ENCODE measurements around the gene C1GALT1C1.
"Not testable (repeated sequence)": the region's sequence is repeated elsewhere in the genome, so short reads cannot be mapped to it uniquely, and the experiment has no call there.

The C1GALT1C1 gene

GRCh38 chrX:120629667-120630537 lies at the start of gene C1GALT1C1:
C1GALT1C1 (minus strand) TSS chrX:120630054; CDS start chrX:120627166, 2,888 bp downstream.
- FAIRE-seq, result peak; percentile 60

- no peak for FAIRE-seq
Observed at GRCh38 chrX:120677004-120677652, 47.3 kb upstream of the C1GALT1C1 start.

- no peak for FAIRE-seq
Observed at GRCh38 chrX:120672841-120673530, 43.1 kb upstream of the C1GALT1C1 start.

GRCh38 chrX:120672389-120672788 lies 42.5 kb upstream of the C1GALT1C1 start:
- no peak for FAIRE-seq

GRCh38 chrX:120671963-120672362 lies 42.1 kb upstream of the C1GALT1C1 start:
- no peak for FAIRE-seq

GRCh38 chrX:120668357-120668756 lies 38.5 kb upstream of the C1GALT1C1 start:
- FAIRE-seq, result no peak

- FAIRE-seq, result not testable (repeated sequence)
Observed at GRCh38 chrX:120664535-120664934, 34.7 kb upstream of the C1GALT1C1 start.

GRCh38 chrX:120664081-120664480 lies 34.2 kb upstream of the C1GALT1C1 start:
- peak; percentile 69 for FAIRE-seq

- no peak for FAIRE-seq
Observed at GRCh38 chrX:120662662-120663061, 32.8 kb upstream of the C1GALT1C1 start.

- no peak for FAIRE-seq
Observed at GRCh38 chrX:120660637-120661036, 30.8 kb upstream of the C1GALT1C1 start.

- no peak for FAIRE-seq
Observed at GRCh38 chrX:120653000-120653399, 23.1 kb upstream of the C1GALT1C1 start.

- not testable (repeated sequence) for FAIRE-seq
Observed at GRCh38 chrX:120652256-120652655, 22.4 kb upstream of the C1GALT1C1 start.

- no peak for FAIRE-seq
Observed at GRCh38 chrX:120647127-120647526, 17.3 kb upstream of the C1GALT1C1 start.

GRCh38 chrX:120642871-120643270 lies 13.0 kb upstream of the C1GALT1C1 start:
- FAIRE-seq, result no peak

- no peak for FAIRE-seq
Observed at GRCh38 chrX:120638619-120639018, 8.8 kb upstream of the C1GALT1C1 start.

- no peak for FAIRE-seq
Observed at GRCh38 chrX:120625371-120625770, 4.5 kb downstream of the C1GALT1C1 start.

- no peak for FAIRE-seq
Observed at GRCh38 chrX:120617996-120618630, 11.7 kb downstream of the C1GALT1C1 start.

- FAIRE-seq, result no peak
Observed at GRCh38 chrX:120614816-120615215, 15.0 kb downstream of the C1GALT1C1 start.

GRCh38 chrX:120612086-120612485 lies 17.8 kb downstream of the C1GALT1C1 start:
- no peak for FAIRE-seq

- FAIRE-seq, result no peak
Observed at GRCh38 chrX:120604361-120604782, 25.5 kb downstream of the C1GALT1C1 start.

- FAIRE-seq, result peak; percentile 94
Observed at GRCh38 chrX:120603707-120604360, 26.0 kb downstream of the C1GALT1C1 start, which contains the start of gene MCTS1. MCTS1 (plus strand) TSS chrX:120604101; CDS start chrX:120604237, 136 bp downstream.

GRCh38 chrX:120585702-120586101 lies 44.2 kb downstream of the C1GALT1C1 start:
- no peak for FAIRE-seq

All from islet of Langerhans (tissue), 1 donor.